KG1 (cell line): ENCODE results near the gene NR0B1.

Experiments used
- DNase-seq: peaks from one replicate; lab custom pipeline; 2025; lab: John Stamatoyannopoulos, UW

NR0B1 gene, protein sequence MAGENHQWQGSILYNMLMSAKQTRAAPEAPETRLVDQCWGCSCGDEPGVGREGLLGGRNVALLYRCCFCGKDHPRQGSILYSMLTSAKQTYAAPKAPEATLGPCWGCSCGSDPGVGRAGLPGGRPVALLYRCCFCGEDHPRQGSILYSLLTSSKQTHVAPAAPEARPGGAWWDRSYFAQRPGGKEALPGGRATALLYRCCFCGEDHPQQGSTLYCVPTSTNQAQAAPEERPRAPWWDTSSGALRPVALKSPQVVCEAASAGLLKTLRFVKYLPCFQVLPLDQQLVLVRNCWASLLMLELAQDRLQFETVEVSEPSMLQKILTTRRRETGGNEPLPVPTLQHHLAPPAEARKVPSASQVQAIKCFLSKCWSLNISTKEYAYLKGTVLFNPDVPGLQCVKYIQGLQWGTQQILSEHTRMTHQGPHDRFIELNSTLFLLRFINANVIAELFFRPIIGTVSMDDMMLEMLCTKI

DNA sequence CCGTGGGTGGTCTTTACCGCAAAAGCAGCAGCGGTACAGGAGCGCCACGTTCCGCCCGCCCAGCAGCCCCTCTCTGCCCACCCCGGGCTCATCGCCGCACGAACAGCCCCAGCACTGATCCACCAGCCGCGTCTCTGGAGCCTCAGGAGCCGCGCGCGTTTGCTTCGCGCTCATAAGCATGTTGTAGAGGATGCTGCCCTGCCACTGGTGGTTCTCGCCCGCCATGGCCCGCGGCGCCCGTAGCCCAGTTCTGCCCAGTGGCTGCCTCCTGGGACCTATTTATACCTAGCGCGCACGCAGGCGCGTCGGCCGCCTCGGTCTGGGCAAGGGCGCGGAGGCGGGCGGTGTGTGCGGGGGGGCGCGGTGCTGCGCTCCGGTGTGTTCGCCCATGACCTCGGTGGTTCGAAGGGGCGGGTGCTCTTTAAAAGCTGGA, at the start of gene NR0B1:
Gene NR0B1, minus strand, starts transcription at position 252 of the 433 bp plus-strand sequence. Its CDS starts 27 bp downstream, at position 225.
- DNase-seq, result no peak

DNA sequence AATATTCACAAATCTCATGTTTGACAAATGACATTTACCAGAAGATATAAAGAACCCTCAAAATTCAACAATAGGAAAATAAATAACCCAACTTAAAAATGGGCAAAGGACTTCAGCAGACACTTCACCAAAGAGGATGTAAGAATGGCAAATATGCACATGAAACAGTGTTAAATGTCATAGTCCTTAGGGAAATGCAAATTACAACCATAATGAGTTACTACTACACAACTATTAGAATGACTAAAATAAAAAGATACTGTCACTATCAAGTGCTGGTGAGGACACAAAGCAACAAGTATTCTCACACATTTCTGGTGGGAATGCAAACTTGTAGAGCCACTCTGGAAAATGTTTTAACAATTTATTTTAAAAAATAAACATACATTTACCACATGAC, 40.8 kb upstream of the NR0B1 start:
- no peak for DNase-seq

DNA sequence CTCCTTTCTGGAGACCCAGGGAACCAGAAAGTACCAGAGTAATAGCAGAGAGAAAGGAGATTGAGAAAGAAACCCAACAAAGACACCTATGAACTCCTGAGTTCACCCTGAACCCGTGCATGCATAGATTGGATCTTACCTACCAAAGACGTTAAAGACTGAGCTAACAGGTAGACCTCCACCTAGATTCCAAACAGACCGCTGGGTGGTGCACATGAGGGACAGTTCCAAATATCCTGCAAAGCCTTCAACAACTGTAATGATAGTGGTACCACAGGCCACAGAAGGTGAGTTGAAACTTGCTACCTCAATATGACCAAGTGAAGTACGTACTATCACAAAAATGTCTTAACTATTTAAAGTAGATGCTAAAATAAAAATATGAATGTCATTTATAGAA, 34.0 kb upstream of the NR0B1 start:
- DNase-seq, result no peak

DNA sequence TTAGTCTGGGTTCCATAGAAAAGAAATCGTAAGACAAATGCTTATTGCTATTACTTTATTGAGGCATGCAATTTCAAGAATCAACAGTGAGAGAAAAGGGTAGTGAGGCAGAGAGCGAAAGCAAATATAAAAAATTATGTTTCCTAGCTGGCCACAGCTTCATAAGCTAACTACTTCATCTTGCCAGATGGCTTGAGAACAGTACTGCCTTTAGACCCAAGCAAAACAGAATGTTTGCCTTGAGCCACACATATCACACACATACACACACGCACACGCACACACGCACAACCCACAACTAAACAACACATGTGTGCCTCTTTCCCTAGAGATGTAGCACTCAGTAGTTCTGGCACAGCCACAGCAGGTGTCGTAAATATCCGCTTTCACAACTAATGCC, 31.6 kb upstream of the NR0B1 start:
- DNase-seq, result no peak

DNA sequence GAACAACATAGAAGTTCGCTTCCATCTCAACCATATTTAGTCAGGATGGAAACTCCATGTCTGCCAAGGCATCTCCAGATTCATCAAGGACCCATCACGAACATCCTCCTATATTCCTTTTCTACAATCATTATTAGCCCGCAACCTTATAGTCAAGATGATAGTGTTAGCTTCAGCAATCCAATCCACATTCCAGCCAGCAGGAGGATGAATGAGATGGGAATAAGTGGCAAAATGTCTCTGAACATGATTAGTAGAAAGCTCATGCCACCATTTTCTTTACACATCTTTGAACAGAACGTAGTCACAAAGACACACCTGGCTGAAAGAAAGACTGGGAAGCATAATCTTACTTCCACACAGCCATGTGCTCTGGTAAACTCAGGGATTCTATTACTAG, 18.6 kb upstream of the NR0B1 start:
- no peak for DNase-seq

DNA sequence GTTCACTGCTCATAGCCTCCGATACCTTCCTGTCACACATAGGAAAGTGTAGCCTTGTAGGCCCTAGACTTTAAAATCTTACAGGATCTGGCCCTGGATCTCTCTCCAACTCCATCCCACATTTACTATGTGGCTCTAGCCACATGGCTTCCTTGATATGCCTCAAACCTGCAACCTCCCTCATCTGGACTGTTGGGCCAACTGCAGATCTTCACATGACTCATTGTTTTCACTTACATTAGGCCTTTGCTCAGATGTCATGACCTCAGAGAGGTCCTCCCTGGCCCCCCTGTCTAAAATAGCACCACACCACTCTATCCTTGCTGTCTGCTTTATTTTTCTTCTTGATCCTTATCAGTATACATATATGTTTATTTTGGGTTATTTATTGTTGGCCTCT, 8.1 kb upstream of the NR0B1 start:
- DNase-seq, result no peak

DNA sequence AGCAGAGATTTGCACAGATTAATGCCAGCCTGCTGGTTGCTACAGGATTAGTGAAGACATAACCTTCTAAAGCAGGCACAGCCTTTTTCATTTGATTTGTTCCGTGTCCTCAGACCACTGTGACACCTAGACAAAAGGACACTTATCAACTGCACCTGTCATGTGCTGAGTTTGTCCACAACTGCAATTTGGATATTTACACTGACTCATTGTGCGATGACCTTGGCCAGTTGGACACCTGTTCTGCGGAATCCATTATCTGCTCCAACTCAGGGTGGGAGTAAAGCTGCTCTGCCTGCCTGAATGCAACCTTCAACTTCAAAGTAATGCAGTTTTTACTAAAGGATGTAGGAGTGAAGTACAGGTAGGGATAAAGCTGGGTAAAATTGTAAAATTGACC, 4.1 kb upstream of the NR0B1 start:
- no peak for DNase-seq

DNA sequence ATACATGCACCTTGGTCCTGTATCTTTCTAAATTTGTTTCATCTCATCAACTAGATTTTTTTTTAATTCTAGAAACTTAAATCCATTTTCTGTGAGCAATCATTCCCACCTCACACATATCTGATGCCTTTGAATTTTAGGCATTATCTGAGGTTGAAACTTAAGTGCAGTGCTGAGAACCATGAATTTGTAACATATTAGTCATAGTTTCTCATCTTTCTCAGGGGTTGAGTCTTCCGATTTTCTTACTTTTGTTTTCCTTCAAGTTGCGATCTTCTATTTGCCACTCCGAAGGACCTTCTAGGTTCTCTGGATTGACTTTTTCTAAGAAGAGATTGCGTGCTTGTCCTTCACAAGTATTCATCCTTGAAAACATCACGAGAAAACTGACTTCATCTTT, 3.7 kb upstream of the NR0B1 start:
- no peak for DNase-seq

DNA sequence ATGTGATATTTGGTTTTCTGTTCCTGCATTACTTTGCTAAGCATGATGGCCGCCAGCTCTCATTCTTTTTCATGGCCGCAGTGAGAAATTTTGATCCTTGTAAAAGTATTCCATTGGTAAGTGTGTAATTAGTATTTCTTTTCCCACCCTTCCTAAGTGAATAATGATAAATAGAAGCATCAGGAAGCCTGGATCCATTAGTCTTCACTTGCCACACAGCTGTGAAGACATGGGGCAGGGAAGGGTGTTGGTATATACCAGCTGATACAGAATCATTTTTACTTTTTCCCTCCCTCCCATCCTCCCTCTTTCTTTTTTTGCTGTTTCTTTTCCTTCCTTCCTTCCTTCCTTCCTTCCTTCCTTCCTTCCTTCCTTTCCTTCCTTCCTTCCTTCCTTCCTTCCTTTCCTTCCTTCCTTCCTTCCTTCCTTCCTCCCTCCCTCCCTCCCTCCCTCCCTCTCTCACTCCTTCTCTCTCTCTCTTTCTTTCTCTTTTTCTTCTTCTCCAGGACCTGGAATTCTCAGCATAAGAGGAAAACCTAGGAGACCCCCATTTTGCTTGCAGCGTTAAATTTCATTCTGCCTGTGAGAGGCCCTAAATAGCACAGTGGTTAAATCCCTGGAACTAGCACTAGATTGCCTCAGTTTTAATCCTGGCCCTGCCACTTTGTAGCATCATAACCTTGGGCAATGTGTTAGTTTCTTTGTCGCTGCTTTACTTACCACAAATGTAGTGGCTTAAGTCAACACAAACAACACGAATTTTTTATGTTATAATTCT, 1.4 kb upstream of the NR0B1 start:
- no peak for DNase-seq

DNA sequence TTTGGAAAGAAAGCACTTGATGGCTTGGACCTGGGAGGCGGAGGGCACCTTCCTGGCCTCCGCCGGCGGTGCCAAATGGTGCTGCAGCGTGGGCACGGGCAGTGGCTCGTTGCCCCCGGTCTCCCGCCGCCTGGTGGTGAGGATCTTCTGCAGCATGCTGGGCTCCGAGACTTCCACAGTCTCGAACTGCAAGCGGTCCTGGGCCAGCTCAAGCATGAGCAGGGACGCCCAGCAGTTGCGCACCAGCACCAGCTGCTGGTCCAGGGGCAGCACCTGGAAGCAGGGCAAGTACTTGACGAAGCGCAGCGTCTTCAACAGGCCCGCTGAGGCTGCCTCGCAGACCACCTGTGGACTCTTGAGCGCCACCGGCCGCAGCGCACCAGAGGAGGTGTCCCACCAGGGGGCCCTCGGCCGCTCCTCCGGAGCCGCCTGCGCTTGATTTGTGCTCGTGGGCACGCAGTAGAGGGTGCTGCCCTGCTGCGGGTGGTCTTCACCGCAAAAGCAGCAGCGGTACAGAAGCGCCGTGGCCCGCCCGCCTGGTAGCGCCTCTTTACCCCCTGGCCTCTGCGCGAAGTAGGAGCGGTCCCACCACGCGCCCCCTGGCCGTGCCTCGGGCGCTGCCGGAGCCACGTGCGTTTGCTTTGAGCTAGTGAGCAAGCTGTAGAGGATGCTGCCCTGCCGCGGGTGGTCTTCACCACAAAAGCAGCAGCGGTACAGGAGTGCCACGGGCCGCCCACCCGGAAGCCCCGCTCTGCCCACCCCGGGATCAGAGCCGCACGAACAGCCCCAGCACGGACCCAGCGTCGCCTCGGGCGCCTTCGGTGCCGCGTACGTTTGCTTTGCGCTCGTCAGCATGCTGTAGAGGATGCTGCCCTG, 689 bp downstream of the NR0B1 start:
- no peak for DNase-seq

DNA sequence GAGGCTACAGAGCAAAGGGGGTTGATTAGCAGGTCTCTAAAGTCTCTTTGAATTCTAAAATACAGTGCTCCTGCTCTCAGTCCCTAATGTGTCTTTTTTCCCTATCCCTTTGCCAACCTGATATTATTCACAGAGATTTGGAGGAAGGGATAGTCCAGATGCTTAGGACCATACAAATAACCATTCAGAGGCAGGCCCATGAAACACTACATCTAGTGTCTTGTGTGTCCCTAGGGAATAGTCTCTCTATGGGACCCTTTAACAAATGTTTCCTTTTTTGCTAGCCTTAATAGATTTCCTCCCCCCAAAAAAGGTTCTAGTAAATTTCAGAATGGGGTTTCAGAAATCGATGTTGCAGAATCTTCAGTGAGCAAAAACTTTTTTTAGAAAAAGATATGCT, 1.7 kb downstream of the NR0B1 start:
- no peak for DNase-seq

DNA sequence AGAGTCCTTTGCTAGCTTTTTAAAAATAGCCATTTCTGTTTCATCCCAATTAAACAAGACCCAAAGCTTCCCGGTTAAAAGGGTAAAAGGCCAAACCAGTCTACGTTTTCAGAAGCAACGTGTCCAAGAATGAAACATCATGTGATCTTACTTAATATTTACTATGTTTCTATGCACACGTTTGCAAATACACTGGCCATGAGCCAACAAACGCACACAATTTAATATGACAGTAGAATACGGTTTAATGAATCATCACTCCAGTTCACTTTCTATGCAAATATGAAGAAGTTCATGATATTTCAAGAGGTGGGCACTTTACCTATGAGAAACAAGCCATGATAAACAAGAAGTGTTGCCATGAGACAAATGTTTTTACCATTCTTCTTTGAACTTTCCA, 4.3 kb downstream of the NR0B1 start:
- DNase-seq, result no peak

DNA sequence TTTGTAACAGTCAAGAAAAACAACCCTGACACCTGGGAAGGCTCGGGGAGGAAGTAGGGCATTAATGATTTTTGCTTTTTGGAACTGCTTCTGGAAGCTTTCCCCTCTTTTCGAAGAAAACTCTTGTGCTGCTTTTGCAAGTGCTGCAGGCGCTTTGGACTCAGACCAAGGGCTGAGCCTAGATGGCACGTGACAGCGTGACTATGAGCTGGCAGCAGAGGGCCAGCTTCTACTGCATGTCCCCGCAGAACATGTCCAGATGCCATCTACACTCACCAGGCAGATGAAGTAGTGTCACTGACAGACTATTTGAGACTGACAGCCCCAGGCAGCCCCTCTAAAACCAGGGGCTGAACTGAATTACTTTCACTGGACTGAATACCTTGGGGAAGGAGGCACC, 6.2 kb downstream of the NR0B1 start:
- DNase-seq, result no peak

DNA sequence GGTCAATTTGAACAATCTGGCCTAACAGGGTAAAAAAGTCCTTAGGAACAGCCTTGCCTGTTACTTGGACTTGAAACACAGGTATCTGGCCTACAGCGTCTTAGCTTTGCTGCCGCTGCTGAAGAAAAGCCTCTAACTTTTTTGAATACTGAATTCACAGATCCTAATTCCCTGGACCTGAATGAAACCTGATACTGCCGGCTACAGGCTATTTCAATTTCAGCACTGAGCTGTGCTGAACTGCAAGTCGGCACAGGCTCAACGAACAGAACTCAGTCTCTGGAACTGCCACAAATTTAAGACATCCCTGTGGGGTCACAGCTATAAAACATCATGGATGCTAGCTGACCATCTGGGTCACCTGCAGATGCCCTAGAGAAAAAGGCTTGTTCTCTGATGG, 7.2 kb downstream of the NR0B1 start:
- DNase-seq, result no peak

DNA sequence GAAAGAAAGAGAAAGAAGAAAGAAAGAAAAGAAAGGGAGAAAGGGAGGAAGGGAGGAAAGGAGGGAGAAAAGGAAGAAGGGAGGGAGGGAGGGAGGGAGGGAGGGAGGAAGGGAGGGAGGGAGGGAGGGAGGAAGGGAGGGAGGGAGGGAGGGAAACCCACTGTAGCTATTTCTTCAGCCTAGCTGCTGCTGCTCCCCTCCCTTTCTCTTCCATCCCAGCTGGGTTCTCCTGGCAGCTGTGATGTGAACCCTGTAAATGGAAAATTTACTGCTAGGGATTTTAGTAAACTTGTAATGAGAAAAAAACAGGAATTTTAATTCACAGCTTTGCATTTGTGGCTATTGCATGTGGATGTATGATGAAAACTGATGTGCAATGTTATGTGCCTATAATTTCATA, 8.0 kb downstream of the NR0B1 start:
- DNase-seq, result no peak

DNA sequence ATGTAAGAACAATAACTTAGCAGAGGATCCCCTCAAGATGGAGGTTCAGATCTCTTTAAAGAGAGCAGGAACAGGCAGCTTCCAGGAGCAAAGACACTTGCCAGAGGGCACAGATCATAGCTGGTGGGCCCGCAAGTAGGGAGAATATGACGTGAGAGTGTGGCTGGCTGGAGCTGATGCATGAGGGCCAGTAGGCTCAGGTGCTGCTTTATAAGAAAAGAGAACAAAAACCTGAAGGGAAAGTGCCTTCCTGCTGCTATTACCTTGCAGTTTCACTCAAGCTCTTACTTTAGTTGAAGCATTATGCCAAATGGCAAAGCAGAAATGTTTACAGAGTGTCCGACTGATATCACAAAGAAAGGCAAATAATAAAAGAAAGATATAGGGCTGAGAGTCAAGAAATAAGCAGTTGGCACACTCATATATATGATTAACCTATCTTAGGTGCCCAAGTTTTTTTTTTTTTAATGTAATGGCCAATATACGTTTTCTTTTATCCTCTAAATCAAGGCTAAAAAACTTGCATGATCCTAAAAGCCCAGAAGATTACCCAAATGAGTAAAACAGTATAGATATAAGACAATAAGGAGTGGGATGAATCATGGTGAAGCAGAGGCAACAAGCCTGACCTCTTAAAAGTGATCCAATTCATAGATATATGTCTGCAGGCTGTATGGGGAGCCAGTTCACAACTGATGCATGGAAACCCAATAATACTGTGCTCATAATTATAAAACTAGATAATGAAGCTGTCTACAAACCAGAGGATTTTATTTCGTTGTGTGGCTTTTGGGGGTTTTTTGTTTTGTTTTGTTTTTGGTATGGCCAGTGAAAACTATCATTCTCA, 12.6 kb downstream of the NR0B1 start:
- DNase-seq, result no peak

DNA sequence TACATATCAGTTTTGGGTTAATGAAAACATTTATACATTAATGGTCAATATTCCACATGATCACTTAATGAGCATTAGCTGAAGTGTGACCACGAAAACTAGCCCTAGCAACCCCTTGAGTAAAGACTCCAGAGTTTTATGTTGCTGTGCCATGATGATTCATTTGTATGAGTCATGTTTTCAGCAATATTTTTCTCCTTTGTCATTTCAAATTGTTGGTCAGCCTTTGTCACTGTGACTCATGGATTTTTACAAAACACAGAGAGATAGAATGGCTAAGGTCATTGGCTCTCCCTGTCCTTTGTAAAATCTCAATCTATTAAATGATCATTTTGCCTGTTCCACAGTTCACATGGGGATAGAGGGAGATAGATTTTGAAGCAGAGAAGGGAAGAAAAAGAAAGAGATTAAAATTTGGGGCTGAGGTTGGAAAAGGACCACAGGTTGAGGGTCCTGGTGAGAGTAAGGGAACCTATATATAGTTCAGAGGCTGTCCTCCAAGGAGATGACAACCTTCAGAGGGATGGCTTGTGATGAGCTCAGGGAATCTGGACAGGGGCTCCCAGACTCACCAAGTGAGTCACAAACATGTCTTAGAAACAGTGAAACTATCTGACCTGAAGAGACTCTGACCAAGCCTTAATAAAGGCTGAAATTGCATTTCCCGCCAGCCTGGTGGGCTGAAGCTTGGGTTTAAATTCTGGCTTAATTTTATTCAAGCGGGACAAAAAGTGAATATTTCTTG, 25.6 kb downstream of the NR0B1 start:
- DNase-seq, result no peak

DNA sequence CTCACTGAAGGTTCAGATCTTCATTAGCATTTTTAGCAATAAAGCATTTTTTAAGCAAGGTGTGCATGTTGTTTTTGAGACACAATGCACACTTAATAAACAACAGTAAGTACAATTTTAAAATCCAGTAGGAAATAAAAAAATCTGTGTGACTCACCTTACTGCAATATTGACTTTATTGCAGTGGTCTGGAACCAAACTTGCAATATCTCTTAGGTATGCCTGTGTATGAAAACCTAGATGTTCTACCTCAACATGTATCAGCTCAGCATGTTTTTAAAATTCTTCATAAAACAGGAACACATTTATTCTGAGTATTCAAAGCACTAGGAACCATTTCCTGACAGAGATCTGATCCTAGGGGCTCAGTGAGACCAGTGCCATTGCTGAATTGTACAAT, 26.7 kb downstream of the NR0B1 start:
- no peak for DNase-seq

DNA sequence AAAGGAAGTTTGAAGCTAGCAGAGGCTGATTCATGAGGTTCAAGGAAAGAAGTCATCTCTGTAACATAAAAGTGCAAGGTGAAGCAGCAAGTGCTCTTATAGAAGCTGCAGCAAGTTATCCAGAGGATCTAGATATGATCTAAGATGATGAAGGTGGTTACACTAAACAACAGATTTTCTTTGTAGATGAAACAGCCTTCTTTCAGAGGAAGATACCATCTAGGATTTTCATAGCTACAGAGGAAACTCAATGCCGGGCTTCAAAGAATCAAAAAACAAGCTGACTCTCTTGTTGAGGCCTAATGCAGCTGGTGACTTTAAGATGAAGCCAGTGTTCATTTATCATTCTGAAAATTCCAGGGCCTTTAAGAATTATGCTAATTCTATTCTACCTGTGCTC, 28.8 kb downstream of the NR0B1 start:
- no peak for DNase-seq

DNA sequence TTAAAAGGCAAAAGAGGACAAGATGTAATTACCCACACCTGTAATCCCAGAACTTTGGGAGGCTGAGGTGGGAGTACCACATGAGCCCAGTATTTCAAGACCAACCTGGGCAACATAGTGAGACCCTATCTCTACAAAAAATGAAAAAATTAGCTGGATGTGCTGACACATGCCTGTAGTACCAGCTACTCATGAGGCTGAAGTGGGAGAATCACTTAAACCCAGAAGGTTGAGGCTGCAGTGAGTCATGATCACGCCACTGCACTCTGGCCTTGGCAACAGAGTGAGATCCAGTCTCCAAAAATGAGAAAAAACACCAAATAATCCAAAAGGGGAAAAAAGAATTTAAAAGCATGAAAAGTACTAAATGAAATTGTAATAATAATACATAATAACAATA, 30.8 kb downstream of the NR0B1 start:
- no peak for DNase-seq

DNA sequence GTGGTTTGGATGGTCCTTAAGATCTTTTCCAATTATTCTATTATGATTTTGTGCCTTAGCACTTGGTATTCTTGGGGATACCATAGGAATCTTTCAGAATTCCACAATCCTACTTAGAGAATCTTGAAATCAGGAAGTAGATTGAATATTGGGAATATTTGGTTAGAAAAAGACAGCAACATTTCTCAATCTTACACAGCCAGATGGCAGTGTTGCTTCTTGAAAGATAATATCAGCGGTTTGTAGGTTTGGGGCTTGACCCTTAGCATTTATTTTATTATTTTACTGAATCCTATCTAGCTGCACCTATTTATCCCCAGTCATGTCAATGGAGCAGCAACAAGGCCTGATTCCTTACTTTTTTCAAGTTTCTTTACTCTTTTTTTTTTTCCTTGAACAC, 33.7 kb downstream of the NR0B1 start:
- DNase-seq, result no peak
